NT2/D1 (cell line): ENCODE measurements around the gene GPC6.

Experiments used
- YY1 ChIP-seq: IDR thresholded peaks from 2 replicates; pipeline ENCODE4 v1.6.1; 2011; ENCODE audit not compliant: insufficient read length, insufficient read depth
- ZNF274 ChIP-seq: IDR thresholded peaks from 2 replicates; pipeline ENCODE4 v1.6.1; 2011; ENCODE audit warnings: mild to moderate bottlenecking, low read depth, low read length

- TF ChIP-seq ZNF274, result no peak
- TF ChIP-seq YY1, result no peak
Measured at GRCh38 chr13:93227280-93227877, 772 bp downstream of the GPC6 start.
